Measurements from ENCODE around the gene ADH1C. TPM values are rescaled to one million over a fixed set of nuclear protein-coding genes. Genes with fewer than 3 reads are reported as not detected.

ADH1C gene
- total RNA-seq, 1 donor: 1.4 TPM

- peak; percentile 46 for DNase-seq (ENCODE audit: low read depth)
- no peak overlapping the region for H3K4me3 ChIP-seq (ENCODE audit: low read depth, low read length)
- no peak for TF ChIP-seq CTCF (IDR thresholded peaks at IDR 0.05; ENCODE audit: insufficient read depth, low read length)
Observed at GRCh38 chr4:99305638-99306400, 46.7 kb downstream of the ADH1C start.

GRCh38 chr4:99301376-99302164 lies 51.0 kb downstream of the ADH1C start:
- no peak for TF ChIP-seq CTCF (IDR thresholded peaks at IDR 0.05; ENCODE audit: insufficient read depth, low read length)
- peak; percentile 70 for DNase-seq (ENCODE audit: low read depth)
- H3K4me3 ChIP-seq (ENCODE audit: low read depth, low read length): no peak overlapping the region

DNA sequence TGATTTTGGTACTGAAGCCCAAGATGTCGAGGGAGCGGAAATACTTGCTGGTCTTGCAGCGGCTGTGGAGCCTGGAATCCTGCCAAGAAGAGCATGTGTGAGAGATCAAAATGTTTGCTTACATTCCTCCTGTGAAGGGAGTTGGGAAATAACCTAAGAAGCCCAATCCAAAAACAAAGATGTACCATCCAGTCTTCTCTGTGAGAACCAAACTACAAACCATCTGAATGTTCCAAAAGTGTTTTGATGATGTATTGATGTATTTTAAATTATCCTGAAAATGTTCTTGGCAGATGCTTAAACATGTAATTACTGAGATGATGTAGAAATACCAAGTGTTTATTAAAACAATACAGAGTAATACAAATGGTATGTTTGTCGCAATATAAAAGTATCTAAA lies 51.6 kb downstream of the ADH1C start:
- no peak for TF ChIP-seq CTCF (IDR thresholded peaks at IDR 0.05; ENCODE audit: insufficient read depth, low read length)
- peak; percentile 100 for DNase-seq (ENCODE audit: low read depth)
- H3K4me3 ChIP-seq (ENCODE audit: low read depth, low read length): no peak overlapping the region

- no peak overlapping the region for H3K4me3 ChIP-seq (ENCODE audit: low read depth, low read length)
- DNase-seq (ENCODE audit: low read depth): no peak
- no peak for TF ChIP-seq CTCF (IDR thresholded peaks at IDR 0.05; ENCODE audit: insufficient read depth, low read length)
Observed at GRCh38 chr4:99293357-99293756, 59.2 kb downstream of the ADH1C start.

DNA sequence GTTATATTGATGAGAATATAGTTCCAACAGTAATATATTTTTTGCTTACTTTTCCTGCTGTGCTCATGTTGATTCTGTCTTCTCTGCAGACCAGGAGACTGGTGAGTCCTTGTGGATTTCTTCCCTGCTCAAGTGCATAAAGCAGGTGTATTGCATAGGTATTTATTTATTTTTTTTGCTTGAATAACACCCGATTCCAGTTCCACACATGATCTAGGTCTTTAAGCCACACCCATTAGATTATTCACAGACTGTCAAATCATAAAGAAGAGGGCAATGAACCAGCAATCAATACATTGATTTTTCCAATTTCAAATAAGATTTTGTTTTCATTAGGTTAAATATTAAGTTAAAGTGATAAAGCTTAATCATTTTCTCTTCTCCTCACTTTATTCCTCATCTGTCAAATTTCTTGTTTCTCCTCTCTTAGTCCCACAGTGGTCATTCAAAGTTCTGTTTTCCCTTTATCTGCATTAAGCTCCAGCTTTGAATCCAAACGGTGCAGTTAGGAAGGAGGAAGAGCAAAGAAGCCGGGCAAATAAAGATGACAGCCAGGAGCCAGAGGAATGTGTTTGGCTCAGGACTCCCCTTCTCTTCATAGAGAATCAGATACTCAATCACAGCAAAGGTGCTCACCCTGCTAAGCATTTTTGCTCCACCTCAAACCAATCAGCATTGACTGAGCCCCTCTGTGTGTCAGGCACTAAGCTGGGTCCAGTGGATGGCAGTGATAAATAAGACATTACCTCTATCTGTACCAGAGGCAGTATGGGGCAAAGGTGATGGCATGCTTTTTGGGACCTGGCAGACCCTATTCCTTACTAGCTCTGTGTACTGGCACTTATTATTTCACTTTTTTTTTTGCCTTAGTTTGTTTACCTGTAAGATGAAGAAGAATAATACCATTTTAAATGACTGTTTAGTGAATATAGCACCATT lies 61.4 kb downstream of the ADH1C start, which contains the start of gene ADH1A:
TSS of gene ADH1A (minus strand) at position 138 of the 939 bp plus-strand sequence. CDS start at position 67, 71 bp downstream.
- TF ChIP-seq CTCF (IDR thresholded peaks at IDR 0.05; ENCODE audit: insufficient read depth, low read length): no peak
- H3K4me3 ChIP-seq (ENCODE audit: low read depth, low read length): no peak within 1 kb of the TSS
- DNase-seq (ENCODE audit: low read depth): no peak

Other genes starting within 250 kb of the ADH1C start
- gene ADH4, start 208.4 kb downstream of the ADH1C start, total RNA-seq (ENCODE audit: low replicate concordance): not detected in 2 replicates
- gene ADH6, start 133.5 kb downstream of the ADH1C start, total RNA-seq (ENCODE audit: low replicate concordance): 0.36 TPM in 1 of 2 replicates, not detected in the other
- 0.27 TPM in 1 of 2 replicates, not detected in the other for gene ADH1A, start 61.8 kb downstream of the ADH1C start, total RNA-seq (ENCODE audit: low replicate concordance)
- 535 and 1,346 TPM in 2 replicates for gene ADH1B, start 31.3 kb downstream of the ADH1C start, total RNA-seq (ENCODE audit: low replicate concordance)
- gene ADH7, start 82.6 kb upstream of the ADH1C start, total RNA-seq (ENCODE audit: low replicate concordance): 0.09 TPM in 1 of 2 replicates, not detected in the other
- not detected in 2 replicates for gene C4orf17, start 158.3 kb upstream of the ADH1C start, total RNA-seq (ENCODE audit: low replicate concordance)
- gene TRMT10A, start 211.3 kb upstream of the ADH1C start, total RNA-seq (ENCODE audit: low replicate concordance): 8.9 and 9.6 TPM in 2 replicates
- gene MTTP, start 222.1 kb upstream of the ADH1C start, total RNA-seq (ENCODE audit: low replicate concordance): 0.09 and 0.25 TPM in 2 replicates